HEK293T (cell line): ENCODE measurements around the gene ERAP2.

Experiments
- ARNT ChIP-seq: fragments of 450-650 bp; IDR thresholded peaks from 2 replicates; pipeline ENCODE4 v1.6.1; 2017; ENCODE audit warnings: mild to moderate bottlenecking
- CTBP1 ChIP-seq: fragments of 450-650 bp; IDR thresholded peaks from 2 replicates; pipeline ENCODE4 v1.6.1; 2016; ENCODE audit warnings: borderline replicate concordance
- ELF4 ChIP-seq: fragments of 450-650 bp; IDR thresholded peaks from 2 replicates; pipeline ENCODE4 v1.6.1; 2017; ENCODE audit warnings: antibody characterized with exemption
- FOXA1 ChIP-seq: fragments of 450-650 bp; IDR thresholded peaks from 2 replicates; pipeline ENCODE4 v1.6.1; 2016; ENCODE audit warnings: mild to moderate bottlenecking
- FOXK2 ChIP-seq: fragments of 450-650 bp; IDR thresholded peaks from 2 replicates; pipeline ENCODE4 v1.6.1; 2016; ENCODE audit warnings: mild to moderate bottlenecking
- FOXM1 ChIP-seq: fragments of 450-650 bp; IDR thresholded peaks from 2 replicates; pipeline ENCODE4 v1.6.1; 2017; ENCODE audit warnings: mild to moderate bottlenecking, borderline replicate concordance
- L3MBTL2 ChIP-seq: fragments of 450-650 bp; conservative IDR thresholded peaks from 2 replicates; pipeline ENCODE4 v1.6.1; 2016; ENCODE audit warnings: mild to moderate bottlenecking
- NFRKB ChIP-seq: fragments of 450-650 bp; IDR thresholded peaks from 2 replicates; pipeline ENCODE4 v1.6.1; 2016; ENCODE audit warnings: mild to moderate bottlenecking, moderate library complexity
- SP1 ChIP-seq: fragments of 450-650 bp; IDR thresholded peaks from 2 replicates; pipeline ENCODE4 v1.6.1; 2017
- SUZ12 ChIP-seq: fragments of 450-650 bp; IDR thresholded peaks from 2 replicates; pipeline ENCODE4 v1.6.1; 2016; ENCODE audit warnings: mild to moderate bottlenecking
- TARDBP ChIP-seq: fragments of 450-650 bp; IDR thresholded peaks from 2 replicates; pipeline ENCODE4 v1.6.1; 2016
- ZNF384 ChIP-seq: fragments of 450-650 bp; IDR thresholded peaks from 2 replicates; pipeline ENCODE4 v1.6.1; 2016
- TF ChIP-seq, protein P1 (sequence below): fragments of 450-650 bp; IDR thresholded peaks from 2 replicates; pipeline ENCODE4 v1.6.1; 2016

DNA sequence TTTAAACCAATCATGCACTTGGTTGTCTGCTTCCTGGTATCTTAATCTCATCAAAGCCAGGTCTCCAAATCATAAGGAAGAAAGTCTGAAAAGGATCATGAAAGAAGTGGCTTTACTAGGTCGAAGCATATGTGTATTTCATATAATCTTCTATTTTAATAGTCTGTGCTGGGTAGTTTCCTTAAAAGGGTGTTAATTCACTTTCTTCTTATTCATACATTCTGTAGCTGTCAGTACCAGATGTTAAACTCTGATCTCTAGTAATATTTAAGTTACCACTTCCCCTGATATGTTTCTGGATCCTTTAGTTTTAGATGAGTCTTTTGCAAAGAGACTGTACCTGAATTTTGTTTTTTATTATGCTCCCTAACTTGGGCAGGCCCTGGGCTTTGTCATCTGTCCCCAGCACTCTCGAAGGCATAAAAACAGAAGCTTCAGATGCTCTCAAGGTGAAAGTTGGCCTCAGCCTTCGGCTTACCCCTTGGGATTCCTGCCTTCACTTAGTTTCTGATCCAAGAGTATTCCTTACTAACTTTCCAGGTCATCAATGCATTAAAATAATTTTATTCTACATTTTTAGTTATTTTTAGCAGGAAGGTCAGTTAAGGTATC is 44.5 kb downstream of the ERAP2 start:
- no peak for TF ChIP-seq FOXA1
- TF ChIP-seq CTBP1, result no peak
- TF ChIP-seq, protein P1, sequence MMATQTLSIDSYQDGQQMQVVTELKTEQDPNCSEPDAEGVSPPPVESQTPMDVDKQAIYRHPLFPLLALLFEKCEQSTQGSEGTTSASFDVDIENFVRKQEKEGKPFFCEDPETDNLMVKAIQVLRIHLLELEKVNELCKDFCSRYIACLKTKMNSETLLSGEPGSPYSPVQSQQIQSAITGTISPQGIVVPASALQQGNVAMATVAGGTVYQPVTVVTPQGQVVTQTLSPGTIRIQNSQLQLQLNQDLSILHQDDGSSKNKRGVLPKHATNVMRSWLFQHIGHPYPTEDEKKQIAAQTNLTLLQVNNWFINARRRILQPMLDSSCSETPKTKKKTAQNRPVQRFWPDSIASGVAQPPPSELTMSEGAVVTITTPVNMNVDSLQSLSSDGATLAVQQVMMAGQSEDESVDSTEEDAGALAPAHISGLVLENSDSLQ, result no peak
- TF ChIP-seq ARNT, result no peak
- no peak for TF ChIP-seq NFRKB
- no peak for TF ChIP-seq FOXM1
- TF ChIP-seq TARDBP, result no peak
- no peak for TF ChIP-seq SUZ12
- TF ChIP-seq ZNF384, result no peak
- no peak for TF ChIP-seq ELF4
- no peak for TF ChIP-seq SP1
- no peak for TF ChIP-seq FOXK2
- TF ChIP-seq L3MBTL2, result no peak
